ENCODE measurements around the gene CNTNAP2. TPM values are rescaled to one million over a fixed set of nuclear protein-coding genes. Genes with fewer than 3 reads are reported as not detected.

The CNTNAP2 gene
- total RNA-seq, 2 donors from 2014 or later: 0.37 TPM; not detected in 1

- no peak for ATAC-seq
- Mint-ChIP-seq H3K27ac (no peak overlapping the region), H3K4me3 (no peak overlapping the region)
These were observed 1194.7 kb downstream of the CNTNAP2 start for GRCh38 chr7:147311336-147311735.

GRCh38 chr7:147321504-147321903, 1204.9 kb downstream of the CNTNAP2 start:
- Mint-ChIP-seq H3K4me3 (no peak overlapping the region), H3K36me3 (ENCODE audit: low read depth) (no peaks in the 10 kb centered on the region), H3K27ac (no peak overlapping the region), H3K27me3 (no peaks in the 10 kb centered on the region), H3K4me1 (no peaks in the 10 kb centered on the region)
- H3K9me3 ChIP-seq (ENCODE audit: control insufficient read depth, low read length, poor library complexity, severe bottlenecking): peaks cover 2% of the 10 kb centered on the region
- ATAC-seq: no peak
- DNase-seq: no peak

More at GRCh38 chr7:147311336-147311735, 1194.7 kb downstream of the CNTNAP2 start:
- H3K27me3 Mint-ChIP-seq: no peaks in the 10 kb centered on the region
- H3K4me1 Mint-ChIP-seq: no peaks in the 10 kb centered on the region
- no peak for DNase-seq
- H3K9me3 ChIP-seq (ENCODE audit: control insufficient read depth, low read length, poor library complexity, severe bottlenecking): peaks cover 2% of the 10 kb centered on the region
- no peaks in the 10 kb centered on the region for H3K36me3 Mint-ChIP-seq (ENCODE audit: low read depth)

GRCh38 chr7:147332988-147333387, 1216.4 kb downstream of the CNTNAP2 start:
- DNase-seq: no peak
- no peak overlapping the region for H3K27ac Mint-ChIP-seq
- no peaks in the 10 kb centered on the region for H3K36me3 Mint-ChIP-seq (ENCODE audit: low read depth)
- no peaks in the 10 kb centered on the region for H3K9me3 ChIP-seq (ENCODE audit: control insufficient read depth, low read length, poor library complexity, severe bottlenecking)
- H3K27me3 Mint-ChIP-seq: no peaks in the 10 kb centered on the region
- H3K4me1 Mint-ChIP-seq: no peaks in the 10 kb centered on the region
- ATAC-seq: no peak
- H3K4me3 Mint-ChIP-seq: no peak overlapping the region

GRCh38 chr7:147363101-147363500, 1246.5 kb downstream of the CNTNAP2 start:
- H3K4me3 Mint-ChIP-seq: no peak overlapping the region

GRCh38 chr7:147376192-147376591, 1259.6 kb downstream of the CNTNAP2 start:
- H3K36me3 Mint-ChIP-seq (ENCODE audit: low read depth): no peaks in the 10 kb centered on the region
- no peak overlapping the region for H3K4me3 Mint-ChIP-seq
- no peaks in the 10 kb centered on the region for H3K27me3 Mint-ChIP-seq
- no peak for DNase-seq
- H3K27ac Mint-ChIP-seq: no peak overlapping the region
- no peaks in the 10 kb centered on the region for H3K4me1 Mint-ChIP-seq
- H3K9me3 ChIP-seq (ENCODE audit: control insufficient read depth, low read length, poor library complexity, severe bottlenecking): no peaks in the 10 kb centered on the region
- no peak for ATAC-seq

More at GRCh38 chr7:147363101-147363500, 1246.5 kb downstream of the CNTNAP2 start:
- no peaks in the 10 kb centered on the region for H3K27me3 Mint-ChIP-seq
- no peaks in the 10 kb centered on the region for H3K9me3 ChIP-seq (ENCODE audit: control insufficient read depth, low read length, poor library complexity, severe bottlenecking)
- no peaks in the 10 kb centered on the region for H3K36me3 Mint-ChIP-seq (ENCODE audit: low read depth)
- ATAC-seq: no peak
- no peak for DNase-seq
- no peak overlapping the region for H3K27ac Mint-ChIP-seq
- no peaks in the 10 kb centered on the region for H3K4me1 Mint-ChIP-seq

- no peak for DNase-seq
- no peaks in the 10 kb centered on the region for H3K36me3 Mint-ChIP-seq (ENCODE audit: low read depth)
- no peaks in the 10 kb centered on the region for H3K27me3 Mint-ChIP-seq
- H3K27ac Mint-ChIP-seq: no peak overlapping the region
- no peaks in the 10 kb centered on the region for H3K9me3 ChIP-seq (ENCODE audit: control insufficient read depth, low read length, poor library complexity, severe bottlenecking)
- no peaks in the 10 kb centered on the region for H3K4me1 Mint-ChIP-seq
- ATAC-seq: no peak
- no peak overlapping the region for H3K4me3 Mint-ChIP-seq
These were observed 1264.3 kb downstream of the CNTNAP2 start for GRCh38 chr7:147380926-147381325.

GRCh38 chr7:147394329-147394728, 1277.7 kb downstream of the CNTNAP2 start:
- Mint-ChIP-seq H3K4me3 (no peak overlapping the region), H3K27me3 (no peaks in the 10 kb centered on the region), H3K36me3 (ENCODE audit: low read depth) (no peaks in the 10 kb centered on the region), H3K27ac (no peak overlapping the region), H3K4me1 (no peaks in the 10 kb centered on the region)
- no peak for DNase-seq
- no peak for ATAC-seq
- H3K9me3 ChIP-seq (ENCODE audit: control insufficient read depth, low read length, poor library complexity, severe bottlenecking): no peaks in the 10 kb centered on the region

GRCh38 chr7:147400221-147400689, 1283.7 kb downstream of the CNTNAP2 start:
- Mint-ChIP-seq H3K36me3 (ENCODE audit: low read depth) (no peaks in the 10 kb centered on the region), H3K4me3 (no peak overlapping the region), H3K27me3 (no peaks in the 10 kb centered on the region), H3K27ac (no peak overlapping the region), H3K4me1 (no peaks in the 10 kb centered on the region)
- ATAC-seq (no peak), DNase-seq (no peak)
- H3K9me3 ChIP-seq (ENCODE audit: control insufficient read depth, low read length, poor library complexity, severe bottlenecking): no peaks in the 10 kb centered on the region

GRCh38 chr7:147400925-147401324, 1284.3 kb downstream of the CNTNAP2 start:
- DNase-seq: no peak
- no peaks in the 10 kb centered on the region for H3K36me3 Mint-ChIP-seq (ENCODE audit: low read depth)
- no peak for ATAC-seq
- H3K4me3 Mint-ChIP-seq: no peak overlapping the region
- no peaks in the 10 kb centered on the region for H3K9me3 ChIP-seq (ENCODE audit: control insufficient read depth, low read length, poor library complexity, severe bottlenecking)
- no peaks in the 10 kb centered on the region for H3K27me3 Mint-ChIP-seq
- no peaks in the 10 kb centered on the region for H3K4me1 Mint-ChIP-seq
- H3K27ac Mint-ChIP-seq: no peak overlapping the region

GRCh38 chr7:147405621-147406020, 1289.0 kb downstream of the CNTNAP2 start:
- ATAC-seq (no peak), DNase-seq (no peak)
- H3K9me3 ChIP-seq (ENCODE audit: control insufficient read depth, low read length, poor library complexity, severe bottlenecking): no peaks in the 10 kb centered on the region

GRCh38 chr7:147406521-147407135, 1290.0 kb downstream of the CNTNAP2 start:
- DNase-seq (no peak), ATAC-seq (no peak)
- Mint-ChIP-seq H3K27ac (no peak overlapping the region), H3K4me1 (no peaks in the 10 kb centered on the region), H3K27me3 (no peaks in the 10 kb centered on the region), H3K36me3 (ENCODE audit: low read depth) (no peaks in the 10 kb centered on the region), H3K4me3 (no peak overlapping the region)
- H3K9me3 ChIP-seq (ENCODE audit: control insufficient read depth, low read length, poor library complexity, severe bottlenecking): no peaks in the 10 kb centered on the region

More at GRCh38 chr7:147405621-147406020, 1289.0 kb downstream of the CNTNAP2 start:
- no peak overlapping the region for H3K4me3 Mint-ChIP-seq
- no peak overlapping the region for H3K27ac Mint-ChIP-seq
- H3K36me3 Mint-ChIP-seq (ENCODE audit: low read depth): no peaks in the 10 kb centered on the region
- H3K4me1 Mint-ChIP-seq: no peaks in the 10 kb centered on the region
- no peaks in the 10 kb centered on the region for H3K27me3 Mint-ChIP-seq

- no peaks in the 10 kb centered on the region for H3K9me3 ChIP-seq (ENCODE audit: control insufficient read depth, low read length, poor library complexity, severe bottlenecking)
- no peak overlapping the region for H3K4me3 Mint-ChIP-seq
- no peaks in the 10 kb centered on the region for H3K4me1 Mint-ChIP-seq
- no peaks in the 10 kb centered on the region for H3K36me3 Mint-ChIP-seq (ENCODE audit: low read depth)
- ATAC-seq (no peak), DNase-seq (no peak)
- no peak overlapping the region for H3K27ac Mint-ChIP-seq
- no peaks in the 10 kb centered on the region for H3K27me3 Mint-ChIP-seq
These were observed 1294.5 kb downstream of the CNTNAP2 start for GRCh38 chr7:147411096-147411495.

- H3K27ac Mint-ChIP-seq: no peak overlapping the region
- H3K9me3 ChIP-seq (ENCODE audit: control insufficient read depth, low read length, poor library complexity, severe bottlenecking): no peaks in the 10 kb centered on the region
- H3K27me3 Mint-ChIP-seq: no peaks in the 10 kb centered on the region
- DNase-seq (no peak), ATAC-seq (no peak)
- H3K36me3 Mint-ChIP-seq (ENCODE audit: low read depth): no peaks in the 10 kb centered on the region
- no peak overlapping the region for H3K4me3 Mint-ChIP-seq
- H3K4me1 Mint-ChIP-seq: no peaks in the 10 kb centered on the region
These were observed 1295.5 kb downstream of the CNTNAP2 start for GRCh38 chr7:147412109-147412508.
